Thymus (tissue), 11 donors: ENCODE data around the gene TIMM13. TPM values are rescaled to one million over a fixed set of nuclear protein-coding genes. Genes with fewer than 3 reads are reported as not detected.
"Not testable (repeated sequence)": the region's sequence is repeated elsewhere in the genome, so short reads cannot be mapped to it uniquely, and the experiment has no call there.

Source experiments
- DNase-seq, 9 donors: peaks; one replicate each; pipeline ENCODE4 v3.0.0-alpha.2; 2013; ENCODE audit warnings: low spot score in 9 of 9, low read depth in 6 of 9, missing footprints in 1 of 9
- H3K27ac ChIP-seq, 2 donors: one replicate each; pipeline ENCODE4 v1.5.1; 2013; ENCODE audit warnings: control low read depth in 1 of 2, low read depth in 1 of 2, low read length in 1 of 2, mild to moderate bottlenecking in 1 of 2, moderate library complexity in 1 of 2
- H3K27me3 ChIP-seq, 2 donors: one replicate each; pipeline ENCODE4 v1.5.1; 2013; ENCODE audit warnings: low read length in 1 of 2; ENCODE audit not compliant: control insufficient read depth in 2 of 2, insufficient read depth in 1 of 2
- H3K36me3 ChIP-seq, 2 donors: one replicate each; pipeline ENCODE4 v1.5.1; 2013; ENCODE audit warnings: low read length in 1 of 2, mild to moderate bottlenecking in 1 of 2, moderate library complexity in 1 of 2; ENCODE audit not compliant: control insufficient read depth in 2 of 2, insufficient read depth in 2 of 2
- H3K4me1 ChIP-seq, 2 donors: one replicate each; pipeline ENCODE4 v1.5.1; 2013; ENCODE audit warnings: low read length in 2 of 2; ENCODE audit not compliant: control insufficient read depth in 2 of 2, insufficient read depth in 2 of 2
- H3K4me3 ChIP-seq, 2 donors: one replicate each; pipeline ENCODE4 v1.5.1; 2013; ENCODE audit warnings: low read length in 2 of 2, control low read depth in 1 of 2, mild to moderate bottlenecking in 1 of 2
- H3K9me3 ChIP-seq, 2 donors: one replicate each; pipeline ENCODE4 v1.5.1; 2013; ENCODE audit warnings: low read length in 1 of 2, mild to moderate bottlenecking in 1 of 2; ENCODE audit not compliant: control insufficient read depth in 2 of 2, insufficient read depth in 1 of 2
- WGBS: extraction: QIAGEN DNeasy Blood & Tissue Kit; methylation state at CpG from one replicate; pipeline ENCODE4 v1.1.7; 2013; 5-methylcytosine and 5-hydroxymethylcytosine counted together
- polyA plus RNA-seq: library from polyadenylated mRNA; stranded (reverse); fragments of 200-250 nt; gene quantifications from one replicate; pipeline ENCODE4 v1.2.3, GENCODE V29; 2013
- total RNA-seq: library from RNA; stranded (reverse); fragments of 120-200 nt; gene quantifications from one replicate; pipeline ENCODE4 v1.2.4, GENCODE V29; 2013
- donor health status: healthy.

TIMM13 gene
- total and polyA plus RNA-seq, 2 donors, result 56.1 to 73.2 TPM

- Histone ChIP-seq H3K36me3 (no peaks in the 10 kb centered on the region), H3K9me3 (no peaks in the 10 kb centered on the region), H3K27ac (peak overlapping the region in 1 of 2 donors; percentile 76), H3K4me1 (peaks cover 8 to 19% of the 10 kb centered on the region in 2 donors), H3K4me3 (peak overlapping the region in 1 of 2 donors; percentile 36), H3K27me3 (no peaks in the 10 kb centered on the region)
- DNase-seq, result peak in 3 of 9 donors; percentile 53 to 79 (median 65)
- WGBS, result 41% methylated on average over 23 of the region's 23 CpGs
Observed at GRCh38 chr19:2469102-2469914, 41.9 kb upstream of the TIMM13 start.

- Histone ChIP-seq H3K9me3 (no peaks in the 10 kb centered on the region), H3K27me3 (no peaks in the 10 kb centered on the region), H3K4me1 (peaks cover 7 to 16% of the 10 kb centered on the region in 2 donors), H3K27ac (no peak overlapping the region), H3K36me3 (no peaks in the 10 kb centered on the region), H3K4me3 (no peak overlapping the region)
- DNase-seq, result no peak
- WGBS, result 91% methylated on average over 12 of the region's 12 CpGs
Observed at GRCh38 chr19:2468596-2468995, 41.2 kb upstream of the TIMM13 start.

- Histone ChIP-seq H3K27ac (no peak overlapping the region), H3K9me3 (peaks cover 0 to 4% of the 10 kb centered on the region in 2 donors), H3K4me1 (peaks cover 14 to 33% of the 10 kb centered on the region in 2 donors), H3K36me3 (peaks cover 0 to 3% of the 10 kb centered on the region in 2 donors), H3K27me3 (peaks cover 0 to 16% of the 10 kb centered on the region in 2 donors), H3K4me3 (no peak overlapping the region)
- DNase-seq, result no peak
- WGBS, result 94% methylated on average over 5 of the region's 5 CpGs
Observed at GRCh38 chr19:2464389-2464788, 37.0 kb upstream of the TIMM13 start.

- WGBS, result 98% methylated on average over 5 of the region's 5 CpGs
- peaks cover 0 to 16% of the 10 kb centered on the region in 2 donors for H3K27me3 ChIP-seq
- not testable (repeated sequence) for H3K4me3 ChIP-seq, H3K36me3 ChIP-seq, DNase-seq, H3K27ac ChIP-seq, H3K9me3 ChIP-seq
- peaks cover 11 to 26% of the 10 kb centered on the region in 2 donors for H3K4me1 ChIP-seq
Observed at GRCh38 chr19:2463694-2464093, 36.3 kb upstream of the TIMM13 start.

GRCh38 chr19:2462635-2463421 is 35.4 kb upstream of the TIMM13 start:
- Histone ChIP-seq H3K27me3 (peaks cover 0 to 16% of the 10 kb centered on the region in 2 donors), H3K4me3 (peak overlapping the region; percentile 55 to 73), H3K4me1 (peaks cover 11 to 23% of the 10 kb centered on the region in 2 donors), H3K9me3 (peaks cover 0 to 4% of the 10 kb centered on the region in 2 donors), H3K36me3 (peaks cover 0 to 3% of the 10 kb centered on the region in 2 donors), H3K27ac (no peak overlapping the region)
- 59% methylated on average over 46 of the region's 46 CpGs for WGBS
- peak in 1 of 9 donors; percentile 24 for DNase-seq

- 6% methylated on average over 62 of the region's 62 CpGs for WGBS
- no peak overlapping the region for H3K27ac ChIP-seq
- H3K36me3 ChIP-seq, result peaks cover 0 to 3% of the 10 kb centered on the region in 2 donors
- DNase-seq, result peak in 3 of 9 donors; percentile 63 to 82 (median 67)
- H3K27me3 ChIP-seq, result peaks cover 0 to 16% of the 10 kb centered on the region in 2 donors
- peak overlapping the region; percentile 55 to 73 for H3K4me3 ChIP-seq
- H3K9me3 ChIP-seq, result peaks cover 0 to 4% of the 10 kb centered on the region in 2 donors
- peaks cover 11 to 29% of the 10 kb centered on the region in 2 donors for H3K4me1 ChIP-seq
Observed at GRCh38 chr19:2461751-2462634, 34.6 kb upstream of the TIMM13 start.

GRCh38 chr19:2460245-2460644 is 32.9 kb upstream of the TIMM13 start:
- peaks cover 16 to 35% of the 10 kb centered on the region in 2 donors for H3K4me1 ChIP-seq
- peaks cover 0 to 3% of the 10 kb centered on the region in 2 donors for H3K36me3 ChIP-seq
- H3K9me3 ChIP-seq, result peaks cover 0 to 4% of the 10 kb centered on the region in 2 donors
- peaks cover 0 to 16% of the 10 kb centered on the region in 2 donors for H3K27me3 ChIP-seq
- H3K27ac ChIP-seq, result no peak overlapping the region
- no peak overlapping the region for H3K4me3 ChIP-seq
- 100% methylated on average over 1 of the region's 1 CpG for WGBS
- no peak for DNase-seq

GRCh38 chr19:2458776-2459175 is 31.4 kb upstream of the TIMM13 start:
- Histone ChIP-seq H3K27me3 (peaks cover 0 to 16% of the 10 kb centered on the region in 2 donors), H3K4me1 (peaks cover 23 to 45% of the 10 kb centered on the region in 2 donors)
- H3K36me3 ChIP-seq, H3K9me3 ChIP-seq, H3K27ac ChIP-seq, DNase-seq, H3K4me3 ChIP-seq: not testable (repeated sequence)
- 98% methylated on average over 10 of the region's 10 CpGs for WGBS
